SK-N-SH (cell line): ENCODE results near the gene PTDSS2. TPM values are rescaled to one million over a fixed set of nuclear protein-coding genes. Genes with fewer than 3 reads are reported as not detected.

ENCODE experiments used
- CTCF ChIA-PET: fragments of 300-600, 350-600 bp; formaldehyde crosslinking; extraction: SDS; loops from one replicate; lab custom pipeline; 2021; lab: Yijun Ruan, JAX
- POLR2A ChIA-PET: fragments of 350-600 bp; sonication (Branson Sonifier 250); formaldehyde crosslinking; extraction: SDS; loops from one replicate; lab custom pipeline; 2020; ENCODE audit warnings: antibody characterized with exemption, inconsistent platforms; lab: Yijun Ruan, JAX
- DNase-seq: peaks from one replicate; pipeline ENCODE4 v3.0.0; 2012
- H2AFZ ChIP-seq: fragments of 200-600 bp; sonication (generic); 2 replicates; pipeline ENCODE4 v1.8.1; 2016; ENCODE audit warnings: antibody characterized with exemption, mild to moderate bottlenecking, low read depth
- H3F3A ChIP-seq: fragments of 200-600 bp; sonication (generic); replicated peaks from 2 replicates; pipeline ENCODE3; 2016; ENCODE audit warnings: antibody characterized with exemption, mild to moderate bottlenecking; ENCODE audit not compliant: insufficient read depth
- H3K27ac ChIP-seq, 2 experiments: fragments of 200-500 bp in 1 of 2; fragments of 200-600 bp in 1 of 2; sonication (Bioruptor generic) in 1 of 2; sonication (generic), shearing (Covaris generic) in 1 of 2; 2 replicates each; pipeline versions ENCODE4 v1.5.1 to v1.6.1; 2014 to 2016; ENCODE audit warnings: low read depth in 2 of 2, inconsistent platforms in 1 of 2, low read length in 1 of 2, mild to moderate bottlenecking in 1 of 2, mixed read lengths in 1 of 2
- H3K27me3 ChIP-seq: fragments of 200-600 bp; sonication (generic), shearing (Covaris generic); 2 replicates; pipeline ENCODE4 v1.6.1; 2016; ENCODE audit warnings: mixed run types; ENCODE audit not compliant: insufficient read depth
- H3K36me3 ChIP-seq, 2 experiments: fragments of 200-500 bp in 1 of 2; fragments of 200-600 bp in 1 of 2; sonication (Bioruptor generic) in 1 of 2; sonication (generic) in 1 of 2; replicated peaks in 1 of 2; 2 replicates each; pipeline versions ENCODE3 to v1.5.1; 2014 to 2016; ENCODE audit warnings: low read length in 1 of 2, mild to moderate bottlenecking in 1 of 2; ENCODE audit not compliant: insufficient read depth in 2 of 2, control insufficient read depth in 1 of 2
- H3K4me1 ChIP-seq, 2 experiments: fragments of 200-500 bp in 1 of 2; fragments of 200-600 bp in 1 of 2; sonication (Bioruptor generic) in 1 of 2; sonication (generic), shearing (Covaris generic) in 1 of 2; 2 replicates each; pipeline versions ENCODE4 v1.5.1 to v1.6.1; 2014 to 2016; ENCODE audit warnings: low read depth in 1 of 2, low read length in 1 of 2, mixed run types in 1 of 2; ENCODE audit not compliant: insufficient read depth in 2 of 2, control insufficient read depth in 1 of 2
- H3K4me2 ChIP-seq: fragments of 200-600 bp; sonication (generic), shearing (Covaris generic); 2 replicates; pipeline ENCODE4 v1.6.1; 2017; ENCODE audit warnings: mixed run types
- H3K4me3 ChIP-seq, 2 experiments: fragments of 200-500 bp in 1 of 2; fragments of 200-600 bp in 1 of 2; sonication (Bioruptor generic) in 1 of 2; sonication (generic), shearing (Covaris generic) in 1 of 2; 2 replicates each; pipeline versions ENCODE4 v1.5.1 to v1.8.1; 2014 to 2016; ENCODE audit warnings: low read depth in 2 of 2, inconsistent platforms in 1 of 2, low read length in 1 of 2, mild to moderate bottlenecking in 1 of 2, mixed read lengths in 1 of 2, moderate library complexity in 1 of 2
- H3K79me2 ChIP-seq: fragments of 200-600 bp; sonication (generic); 2 replicates; pipeline ENCODE4 v1.8.1; 2017; ENCODE audit warnings: mild to moderate bottlenecking; ENCODE audit not compliant: insufficient read depth
- H3K9ac ChIP-seq: fragments of 200-600 bp; sonication (generic); 2 replicates; pipeline ENCODE4 v1.6.1; 2017; ENCODE audit warnings: mixed run types
- H3K9me2 ChIP-seq: fragments of 200-600 bp; sonication (generic); 2 replicates; pipeline ENCODE4 v1.6.1; 2017; ENCODE audit warnings: mixed run types
- H3K9me3 ChIP-seq: fragments of 200-600 bp; sonication (generic); 2 replicates; pipeline ENCODE4 v1.6.1; 2017; ENCODE audit warnings: mixed run types, mild to moderate bottlenecking, moderate library complexity
- H4K20me1 ChIP-seq: fragments of 200-600 bp; sonication (generic); 2 replicates; pipeline ENCODE4 v1.6.1; 2017; ENCODE audit warnings: mild to moderate bottlenecking, mixed run types; ENCODE audit not compliant: insufficient read depth
- ELF1 ChIP-seq: IDR thresholded peaks from 2 replicates; pipeline ENCODE4 v1.4.0; 2012
- EZH2phosphoT487 ChIP-seq: fragments of 200-600 bp; sonication (generic); IDR thresholded peaks from 2 replicates; pipeline ENCODE4 v1.6.1; 2017; ENCODE audit warnings: low read depth, mixed run types, mild to moderate bottlenecking, antibody characterized with exemption, moderate library complexity, borderline replicate concordance
- JUND ChIP-seq: IDR thresholded peaks from 2 replicates; pipeline ENCODE4 v1.4.0; 2012
- MAX ChIP-seq: IDR thresholded peaks from 2 replicates; pipeline ENCODE4 v1.4.0; 2012; ENCODE audit warnings: low read depth
- NRF1 ChIP-seq: IDR thresholded peaks from 2 replicates; pipeline ENCODE4 v1.6.1; 2012; ENCODE audit warnings: low read depth, mild to moderate bottlenecking, low read length
- RXRA ChIP-seq: IDR thresholded peaks from 2 replicates; pipeline ENCODE4 v1.4.0; 2012; ENCODE audit warnings: low read depth, mild to moderate bottlenecking, borderline replicate concordance
- TAF1 ChIP-seq: IDR thresholded peaks from 2 replicates; pipeline ENCODE4 v1.6.1; 2012; ENCODE audit warnings: low read depth, mild to moderate bottlenecking, low read length, moderate library complexity, borderline replicate concordance
- TEAD4 ChIP-seq: IDR thresholded peaks from 2 replicates; pipeline ENCODE4 v1.4.0; 2012; ENCODE audit warnings: mild to moderate bottlenecking, borderline replicate concordance; ENCODE audit not compliant: insufficient read depth
- USF1 ChIP-seq: IDR thresholded peaks from 2 replicates; pipeline ENCODE4 v1.4.0; 2012; ENCODE audit warnings: low read depth, borderline replicate concordance
- WGBS: methylation state at CpG from one replicate; pipeline ENCODE4 v1.1.6; 2017; ENCODE audit warnings: low lambda C conversion rate; 5-methylcytosine and 5-hydroxymethylcytosine counted together
- polyA plus RNA-seq, 3 experiments: library from polyadenylated mRNA; depleted of rRNA; stranded (reverse); fragments of >200 nt; gene quantifications; 2 replicates each; pipeline ENCODE4 v1.2.3, GENCODE V29; 2012
- TF ChIP-seq, protein P1 (sequence below): fragments of 200-600 bp; sonication (generic); IDR thresholded peaks from 2 replicates; pipeline ENCODE4 v1.6.1; 2017; ENCODE audit warnings: antibody characterized with exemption, mild to moderate bottlenecking, moderate library complexity

PTDSS2 gene
- polyA plus RNA-seq, 1 of the 3 experiments (the other 2 are of a cell fraction): 28.6 TPM

- WGBS: 72% methylated on average over 14 of the region's 91 CpGs
- peak overlapping the region; percentile 70; the same call in 1 of the 2 replicates for H2AFZ ChIP-seq
- ChIA-PET CTCF (interaction anchor here (0.9 to 6.6 kb wide), 6 partner anchors 10 to 111 kb away, joined by 3 to 77 read pairs (median 4); partner anchors contain the start of genes ANO9 and PTDSS2), POLR2A (interaction anchor here (0.9 to 1.7 kb wide), 3 partner anchors 36 to 170 kb away, joined by 3 to 8 read pairs (median 4); partner anchors contain the start of gene PTDSS2)
- no peaks in the 10 kb centered on the region for H3K79me2 ChIP-seq
- H3K4me2 ChIP-seq: peak overlapping the region; percentile 98
- DNase-seq: peak; percentile 99
- H3K4me3 ChIP-seq: peak overlapping the region; percentile 64 to 72
- no peaks in the 10 kb centered on the region for H3F3A ChIP-seq
- no peak for TF ChIP-seq ELF1
- peak; percentile 8; the same call in 1 of the 2 replicates for TF ChIP-seq NRF1
- no peak for TF ChIP-seq TEAD4
- no peak for TF ChIP-seq USF1
- no peak; the same call in 1 of the 2 replicates for TF ChIP-seq RXRA
- no peak for TF ChIP-seq TAF1
- TF ChIP-seq MAX: peak; percentile 72
- H3K36me3 ChIP-seq: no peaks in the 10 kb centered on the region
- peaks cover 0 to 19% of the 10 kb centered on the region in 2 experiments; a peak in 1 of 4 replicates for H3K4me1 ChIP-seq
- peak overlapping the region; percentile 65 for H3K9ac ChIP-seq
- no peaks in the 10 kb centered on the region for H4K20me1 ChIP-seq
- no peaks in the 10 kb centered on the region for H3K9me2 ChIP-seq
- no peaks in the 10 kb centered on the region for H3K27me3 ChIP-seq
- peak overlapping the region in 1 of 2 experiments; percentile 77; a peak in 2 of 4 replicates for H3K27ac ChIP-seq
- H3K9me3 ChIP-seq: no peaks in the 10 kb centered on the region
Measured at GRCh38 chr11:406796-407650, 43.1 kb upstream of the PTDSS2 start.

GRCh38 chr11:407651-408123 lies 42.4 kb upstream of the PTDSS2 start:
- H3K4me1 ChIP-seq: peaks cover 0 to 19% of the 10 kb centered on the region in 2 experiments; a peak in 1 of 4 replicates
- H3K79me2 ChIP-seq: no peaks in the 10 kb centered on the region
- no peaks in the 10 kb centered on the region for H3K27me3 ChIP-seq
- no peak overlapping the region for H2AFZ ChIP-seq
- H3K36me3 ChIP-seq: no peaks in the 10 kb centered on the region
- no peak overlapping the region for H3K9ac ChIP-seq
- no peaks in the 10 kb centered on the region for H3K9me2 ChIP-seq
- ChIA-PET POLR2A (interaction anchor here (0.9 to 1.7 kb wide), 3 partner anchors 36 to 170 kb away, joined by 3 to 8 read pairs (median 4); partner anchors contain the start of gene PTDSS2), CTCF (interaction anchor here (0.9 to 6.6 kb wide), 5 partner anchors 11 to 111 kb away, joined by 3 to 77 read pairs (median 4); partner anchors contain the start of genes ANO9 and PTDSS2)
- no peak for TF ChIP-seq EZH2phosphoT487
- no peak for TF ChIP-seq JUND
- TF ChIP-seq, protein P1, sequence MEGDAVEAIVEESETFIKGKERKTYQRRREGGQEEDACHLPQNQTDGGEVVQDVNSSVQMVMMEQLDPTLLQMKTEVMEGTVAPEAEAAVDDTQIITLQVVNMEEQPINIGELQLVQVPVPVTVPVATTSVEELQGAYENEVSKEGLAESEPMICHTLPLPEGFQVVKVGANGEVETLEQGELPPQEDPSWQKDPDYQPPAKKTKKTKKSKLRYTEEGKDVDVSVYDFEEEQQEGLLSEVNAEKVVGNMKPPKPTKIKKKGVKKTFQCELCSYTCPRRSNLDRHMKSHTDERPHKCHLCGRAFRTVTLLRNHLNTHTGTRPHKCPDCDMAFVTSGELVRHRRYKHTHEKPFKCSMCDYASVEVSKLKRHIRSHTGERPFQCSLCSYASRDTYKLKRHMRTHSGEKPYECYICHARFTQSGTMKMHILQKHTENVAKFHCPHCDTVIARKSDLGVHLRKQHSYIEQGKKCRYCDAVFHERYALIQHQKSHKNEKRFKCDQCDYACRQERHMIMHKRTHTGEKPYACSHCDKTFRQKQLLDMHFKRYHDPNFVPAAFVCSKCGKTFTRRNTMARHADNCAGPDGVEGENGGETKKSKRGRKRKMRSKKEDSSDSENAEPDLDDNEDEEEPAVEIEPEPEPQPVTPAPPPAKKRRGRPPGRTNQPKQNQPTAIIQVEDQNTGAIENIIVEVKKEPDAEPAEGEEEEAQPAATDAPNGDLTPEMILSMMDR: no peak
- no peak overlapping the region; a peak in 1 of 4 replicates for H3K4me3 ChIP-seq
- H4K20me1 ChIP-seq: no peaks in the 10 kb centered on the region
- 77% methylated on average over 26 of the region's 28 CpGs for WGBS
- no peaks in the 10 kb centered on the region for H3F3A ChIP-seq
- no peaks in the 10 kb centered on the region for H3K9me3 ChIP-seq
- H3K4me2 ChIP-seq: no peak overlapping the region
- H3K27ac ChIP-seq: no peak overlapping the region
- no peak for DNase-seq
